Measurements from ENCODE around the gene CEBPZ.

Gene CEBPZ

GRCh38 chr2:37180640-37181039 is 50.8 kb downstream of the CEBPZ start:
- no peak for DNase-seq

- peak; percentile 34 to 60 for DNase-seq
Observed at GRCh38 chr2:37180006-37180639, 51.3 kb downstream of the CEBPZ start.

- DNase-seq: no peak
Observed at GRCh38 chr2:37173741-37174140, 57.7 kb downstream of the CEBPZ start.

DNA sequence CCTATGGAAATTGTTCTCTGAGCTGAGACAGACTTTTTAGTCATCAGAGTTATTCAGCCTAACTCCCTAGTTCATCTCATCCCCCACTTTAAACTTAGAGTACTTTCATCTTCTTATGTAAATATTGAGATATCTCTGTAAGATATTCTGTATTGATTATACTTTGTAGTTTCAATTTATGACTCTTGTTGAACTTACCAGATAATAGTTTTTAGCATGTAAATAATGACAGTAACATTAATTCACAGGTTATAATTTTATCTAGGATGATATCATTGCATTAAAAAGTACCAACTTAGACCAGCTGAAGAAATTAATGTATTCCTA is 59.8 kb downstream of the CEBPZ start:
- DNase-seq: no peak

DNA sequence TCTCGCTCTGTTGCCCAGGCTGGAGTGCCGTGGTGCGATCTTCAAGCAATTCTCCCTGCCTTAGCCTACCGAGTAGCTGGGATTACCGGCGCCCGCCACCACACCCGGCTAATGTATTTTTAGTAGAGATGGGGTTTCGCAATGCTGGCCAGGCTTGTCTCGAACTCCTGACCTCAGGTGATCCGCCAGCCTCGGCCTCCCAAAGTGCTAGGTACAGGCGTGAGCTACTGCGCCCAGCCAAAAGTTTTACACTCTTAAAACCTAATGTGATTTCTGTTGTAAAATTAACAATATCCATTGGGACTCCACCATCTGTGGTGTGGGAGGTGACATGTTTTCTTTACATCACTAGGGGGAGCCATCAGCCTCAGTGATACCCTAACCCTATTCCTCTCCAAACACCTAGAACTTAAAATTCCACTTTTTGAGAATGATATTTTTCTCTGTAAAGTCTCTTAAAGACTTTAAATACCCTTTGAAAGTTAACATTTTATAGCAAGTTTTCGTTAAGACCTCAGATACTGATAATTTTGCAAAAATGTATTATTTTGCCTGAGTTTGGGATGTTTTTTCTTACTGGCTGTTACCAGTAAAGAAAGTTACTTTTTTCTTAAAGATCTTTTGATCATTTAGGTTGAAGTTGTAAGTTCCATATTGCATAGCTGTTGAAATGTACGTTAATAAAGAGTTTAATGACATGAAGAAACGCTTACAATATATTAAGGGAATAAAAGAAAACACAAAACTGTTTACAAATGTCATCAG is 63.0 kb downstream of the CEBPZ start:
- peak; percentile 40 to 47 for DNase-seq

DNA sequence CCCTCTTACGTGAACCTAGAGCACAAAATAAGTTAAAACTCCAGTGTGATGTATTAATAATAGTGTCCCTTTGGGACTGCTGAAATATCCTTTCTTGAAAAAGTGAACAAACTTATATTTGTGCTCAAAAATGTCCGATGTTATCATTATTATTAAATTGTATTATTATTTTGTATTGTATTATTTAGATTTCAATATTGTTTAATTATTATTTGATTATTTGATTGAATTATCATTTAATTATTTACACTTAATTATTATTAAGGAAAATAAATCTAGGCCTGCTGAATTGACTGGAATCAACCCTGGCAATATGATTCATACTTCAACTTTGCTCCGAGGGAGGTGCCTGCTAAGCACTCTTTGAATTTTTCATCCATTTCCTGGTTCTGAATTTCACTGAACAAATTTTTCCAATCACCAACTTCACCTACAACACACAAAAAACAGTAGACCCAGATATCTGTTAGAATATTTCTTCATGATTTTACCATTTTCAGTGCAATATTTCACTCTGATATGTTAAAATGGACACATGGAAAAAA is 63.7 kb downstream of the CEBPZ start:
- no peak for DNase-seq

GRCh38 chr2:37164757-37165156 is 66.6 kb downstream of the CEBPZ start:
- no peak for DNase-seq

DNA sequence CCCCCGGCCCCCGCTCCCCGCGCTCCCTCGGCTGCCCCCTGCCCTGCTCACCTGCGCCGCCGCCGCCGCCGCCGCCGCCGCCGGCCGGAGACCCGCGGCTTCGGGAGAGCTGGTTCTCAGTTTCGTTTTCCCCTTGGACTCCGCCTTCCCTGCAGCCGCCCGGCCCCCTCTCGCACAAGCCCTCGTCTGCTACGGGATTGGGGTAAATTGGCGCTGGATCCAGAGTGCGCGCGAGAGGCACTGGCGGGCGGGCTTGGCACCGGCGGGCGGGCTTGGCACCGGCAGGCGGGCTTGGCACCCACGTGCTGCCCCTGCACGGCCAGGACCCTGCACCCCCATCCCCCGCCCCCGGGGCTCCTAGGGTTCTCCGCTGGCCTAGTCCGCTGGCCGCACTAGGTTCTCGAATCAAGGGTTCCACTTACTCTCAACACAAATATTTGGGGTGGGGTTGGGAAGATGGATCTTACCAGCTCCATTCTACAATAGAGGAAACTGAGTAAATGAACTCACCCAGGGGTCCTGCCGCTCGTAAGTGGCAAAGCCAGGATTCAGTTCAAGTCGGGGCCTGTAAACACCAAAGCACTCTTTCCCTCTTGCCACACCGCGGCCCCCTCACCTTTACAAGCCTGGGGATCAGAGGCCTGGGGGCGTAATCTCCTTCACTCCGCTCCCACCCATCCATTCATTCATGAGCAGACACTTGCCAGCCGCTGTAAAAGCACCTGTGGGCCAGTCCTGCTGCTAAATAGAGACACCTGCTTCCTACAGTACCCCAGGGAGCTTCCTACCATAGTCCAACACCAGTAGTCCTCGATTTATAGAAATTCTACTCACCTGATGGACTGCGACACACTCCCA is 74.3 kb downstream of the CEBPZ start, which contains the start of gene EIF2AK2:
EIF2AK2 (minus strand) TSS at position 124 of the 858 bp plus-strand sequence. CDS start 9,174 bp downstream, outside the sequence.
- DNase-seq: peak; percentile 81 to 83

DNA sequence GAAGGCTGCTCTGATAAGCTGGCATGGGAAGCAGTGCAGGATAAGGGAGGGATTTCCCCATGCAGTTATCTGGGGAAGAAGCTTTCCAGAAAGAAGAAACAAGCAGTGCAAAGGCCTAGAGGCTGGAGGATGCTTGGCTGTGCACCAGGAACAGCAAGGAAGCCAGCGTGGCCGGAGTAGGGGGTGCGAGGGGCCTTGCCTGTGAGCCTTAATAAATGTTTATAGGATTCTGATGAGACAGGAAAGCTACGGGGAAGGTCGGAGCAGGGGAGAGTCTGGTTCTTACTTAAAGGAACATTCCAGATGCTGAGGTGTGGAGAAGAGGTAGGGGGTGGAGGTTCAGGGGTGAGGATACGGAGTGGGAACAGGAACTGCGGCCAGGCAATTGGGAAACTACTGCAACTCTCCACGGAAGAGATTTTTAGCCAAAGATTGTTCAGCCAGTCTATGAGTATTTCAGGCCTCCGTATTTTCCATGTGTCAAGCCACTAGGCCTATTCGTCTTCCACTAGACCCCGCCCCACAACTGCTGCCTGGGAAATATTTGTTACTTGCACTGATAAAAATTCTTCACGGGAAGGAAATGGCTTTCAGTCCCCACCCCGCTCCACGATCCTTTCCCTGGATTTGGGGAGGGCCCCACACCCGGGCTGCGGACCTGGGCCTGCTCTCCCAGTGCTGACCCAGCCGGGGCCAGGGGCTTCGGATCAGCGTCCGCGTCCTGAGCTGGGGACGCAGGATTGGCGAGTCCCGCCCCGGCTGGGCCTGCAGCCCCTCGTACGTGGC is 75.1 kb downstream of the CEBPZ start:
- DNase-seq: peak; percentile 17 to 21

- no peak for DNase-seq
Observed at GRCh38 chr2:37154785-37155184, 76.6 kb downstream of the CEBPZ start.

- no peak for DNase-seq
Observed at GRCh38 chr2:37153224-37153623, 78.2 kb downstream of the CEBPZ start.

Data from inflammatory macrophage (primary cell).